GM19351 (cell line): ENCODE measurements around the gene PHOX2A.
A peak's percentile ranks its signal among the peaks of the same experiment; 100 is the strongest.
"Not testable (repeated sequence)": the region's sequence is repeated elsewhere in the genome, so short reads cannot be mapped to it uniquely, and the experiment has no call there.

Source experiments
- ATAC-seq: cut with Tn5 transposase; IDR thresholded peaks from one replicate; pipeline ENCODE4 v1.9.1; 2021; ENCODE audit warnings: mild to moderate bottlenecking, moderate library complexity; ENCODE audit not compliant: unreplicated experiment

PHOX2A gene

GRCh38 chr11:72223615-72224563, 20.1 kb downstream of the PHOX2A start:
- peak; percentile 42 for ATAC-seq

- peak; percentile 64 for ATAC-seq
Observed at GRCh38 chr11:72222907-72223614, 20.9 kb downstream of the PHOX2A start.

- no peak for ATAC-seq
Observed at GRCh38 chr11:72222106-72222891, 21.7 kb downstream of the PHOX2A start.

- ATAC-seq = no peak
Observed at GRCh38 chr11:72221386-72222075, 22.4 kb downstream of the PHOX2A start.

- no peak for ATAC-seq
Observed at GRCh38 chr11:72220696-72221363, 23.1 kb downstream of the PHOX2A start.

- no peak for ATAC-seq
Observed at GRCh38 chr11:72218251-72218745, 25.7 kb downstream of the PHOX2A start.

- no peak for ATAC-seq
Observed at GRCh38 chr11:72217841-72218240, 26.1 kb downstream of the PHOX2A start.

- no peak for ATAC-seq
Observed at GRCh38 chr11:72216638-72217037, 27.3 kb downstream of the PHOX2A start, which contains the start of gene FOLR2. FOLR2 (plus strand) TSS chr11:72216794; CDS start chr11:72218585, 1,791 bp downstream.

GRCh38 chr11:72209101-72209500, 34.9 kb downstream of the PHOX2A start:
- ATAC-seq = no peak

GRCh38 chr11:72208281-72208680, 35.7 kb downstream of the PHOX2A start:
- no peak for ATAC-seq

GRCh38 chr11:72206794-72207193, 37.2 kb downstream of the PHOX2A start:
- not testable (repeated sequence) for ATAC-seq

GRCh38 chr11:72204886-72205285, 39.1 kb downstream of the PHOX2A start:
- ATAC-seq = no peak

GRCh38 chr11:72203163-72203562, 40.8 kb downstream of the PHOX2A start:
- ATAC-seq = no peak

GRCh38 chr11:72202571-72202970, 41.4 kb downstream of the PHOX2A start:
- no peak for ATAC-seq

GRCh38 chr11:72201445-72201844, 42.5 kb downstream of the PHOX2A start:
- ATAC-seq = not testable (repeated sequence)

GRCh38 chr11:72195518-72196270, 48.3 kb downstream of the PHOX2A start:
- no peak for ATAC-seq

- ATAC-seq = no peak
Observed at GRCh38 chr11:72191961-72192381, 52.0 kb downstream of the PHOX2A start, which contains the start of gene FOLR1. FOLR1 (plus strand) TSS chr11:72192140; CDS start chr11:72192174, 34 bp downstream.

GRCh38 chr11:72190631-72191071, 53.3 kb downstream of the PHOX2A start:
- no peak for ATAC-seq
